Ramos (cell line): ENCODE results near the gene NAALADL2.
"Not testable (repeated sequence)": the region's sequence is repeated elsewhere in the genome, so short reads cannot be mapped to it uniquely, and the experiment has no call there.

Experiments
- in situ Hi-C: fragments of 300-500 bp; cut with MboI; formaldehyde crosslinking; loops from one replicate; pipeline ENCODE4 v1.14.3; 2022; ENCODE audit warnings: low sequenced_read_pairs; ENCODE audit not compliant: unreplicated experiment

NAALADL2 gene

DNA sequence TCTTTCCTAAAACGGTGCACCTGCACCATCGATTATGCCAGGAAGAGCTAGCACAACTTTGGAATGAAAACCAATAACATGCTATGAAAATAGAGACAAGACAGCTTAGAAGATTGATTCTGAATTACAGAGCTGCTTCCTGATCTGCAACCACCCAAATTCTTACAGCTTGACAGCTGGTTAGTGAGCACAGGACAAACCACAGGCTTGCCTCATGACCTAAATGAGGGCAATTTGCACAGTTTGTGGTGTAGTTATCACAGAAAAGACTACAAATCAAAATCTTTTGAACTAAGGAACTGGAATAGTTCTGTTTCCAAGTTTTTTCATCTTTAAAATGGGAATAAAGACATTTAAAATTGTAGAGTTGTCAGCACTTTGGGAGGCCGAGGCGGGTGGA lies 533.5 kb downstream of the NAALADL2 start:
- in situ Hi-C loops = no loop called here

DNA sequence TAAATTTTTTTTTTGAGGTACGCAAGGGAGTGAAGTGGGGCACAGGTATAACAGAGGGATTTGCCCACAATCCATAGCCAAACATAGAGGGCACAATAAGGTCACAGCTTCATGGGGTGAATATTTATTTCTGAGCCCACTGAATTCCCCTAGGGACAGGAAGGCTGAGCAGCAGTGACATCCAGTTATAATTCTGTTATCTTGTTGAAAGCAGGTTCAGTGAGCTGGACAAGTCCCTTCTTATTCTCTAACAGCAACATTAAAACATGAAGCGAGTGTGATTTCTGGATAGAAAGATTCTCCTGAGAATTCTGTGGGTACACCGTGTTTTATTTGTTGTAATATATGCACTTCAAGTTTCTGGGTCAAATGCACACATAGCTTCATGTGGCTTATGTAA lies 538.2 kb downstream of the NAALADL2 start:
- in situ Hi-C loops = no loop called here

DNA sequence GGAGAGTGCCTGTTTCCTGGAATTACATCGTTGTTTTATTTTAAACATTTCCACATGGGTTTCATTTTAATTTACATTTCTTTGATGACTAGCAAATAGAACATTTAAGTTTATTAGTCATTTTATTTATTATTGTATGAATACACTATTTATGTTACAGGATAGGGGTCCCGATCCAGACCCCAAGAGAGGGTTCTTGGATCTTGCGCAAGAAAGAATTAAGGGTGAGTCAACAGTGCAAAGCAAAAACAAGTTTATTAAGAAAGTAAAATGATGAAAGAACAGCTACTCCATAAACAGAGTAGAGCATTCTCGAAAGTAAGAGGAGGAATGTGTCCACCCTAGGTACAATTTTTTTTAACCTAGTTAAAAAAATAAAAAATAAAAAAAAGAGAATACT lies 539.5 kb downstream of the NAALADL2 start:
- in situ Hi-C loops = no loop called here

DNA sequence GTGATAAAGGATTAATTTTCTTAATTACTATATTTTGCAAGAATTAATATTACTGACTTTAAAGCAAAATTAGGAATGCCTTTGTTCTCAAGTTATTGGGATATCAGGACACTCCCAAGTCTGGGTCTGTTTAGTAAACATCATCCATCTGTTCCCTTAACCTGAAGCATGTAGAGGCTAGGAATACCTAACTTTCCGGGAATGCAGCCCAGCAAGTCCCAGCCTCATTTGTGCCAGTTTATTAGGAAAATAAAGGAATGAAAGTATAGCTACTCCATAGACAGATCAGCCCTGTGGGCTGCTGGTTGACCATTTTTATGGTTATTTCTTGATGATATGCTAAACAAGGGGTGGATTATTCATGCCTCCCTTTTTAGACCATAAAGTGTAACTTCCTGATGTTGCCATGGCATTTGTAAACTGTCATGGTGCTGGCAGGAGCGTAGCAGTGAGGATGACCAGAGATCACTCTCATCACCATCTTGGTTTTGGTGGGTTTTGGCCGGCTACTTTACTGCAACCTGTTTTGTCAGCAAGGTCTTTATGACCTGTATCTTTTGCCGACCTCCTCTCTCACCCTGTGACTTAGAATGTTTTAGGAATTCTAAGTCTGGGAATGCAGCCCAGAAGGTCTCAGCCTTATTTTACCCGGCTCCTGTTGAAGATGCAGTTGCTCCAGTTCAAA lies 540.2 kb downstream of the NAALADL2 start:
- in situ Hi-C loops = no loop called here

DNA sequence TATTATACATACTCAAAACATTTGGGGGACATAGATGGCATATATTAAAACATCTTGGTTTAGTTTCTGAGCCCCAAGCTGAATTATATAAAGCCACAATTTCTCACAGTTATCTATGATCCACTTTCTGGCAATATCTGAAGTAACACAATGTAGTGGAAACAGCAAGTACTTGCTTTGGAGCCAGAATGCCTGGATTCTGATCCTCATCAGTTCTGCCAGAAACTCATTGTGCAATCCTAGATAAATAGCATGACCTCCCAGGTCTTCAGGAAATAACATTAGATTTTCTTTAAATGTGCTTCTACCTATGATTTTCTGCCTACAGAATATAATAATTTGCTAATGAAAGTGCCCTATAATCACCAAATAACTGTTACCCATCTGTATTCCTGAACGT lies 544.9 kb downstream of the NAALADL2 start:
- in situ Hi-C loops = no loop called here

DNA sequence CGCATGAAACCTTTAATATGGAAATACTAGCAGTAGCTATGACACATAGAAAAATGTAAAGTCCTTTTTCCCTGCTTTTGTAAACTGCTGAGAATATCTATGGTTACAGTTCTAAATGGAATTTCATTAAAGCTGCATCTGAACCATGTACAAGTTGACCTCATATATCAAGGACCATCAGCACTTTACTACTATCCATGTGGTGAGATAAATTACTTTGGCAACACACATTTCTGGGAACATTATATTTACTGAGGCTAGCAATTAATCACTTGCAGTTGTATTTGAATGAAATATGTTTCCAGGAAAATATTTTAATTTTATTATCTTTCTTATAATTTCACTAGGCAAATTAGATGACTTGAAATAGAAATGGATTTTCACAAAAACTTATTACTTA lies 545.5 kb downstream of the NAALADL2 start:
- in situ Hi-C loops = no loop called here

DNA sequence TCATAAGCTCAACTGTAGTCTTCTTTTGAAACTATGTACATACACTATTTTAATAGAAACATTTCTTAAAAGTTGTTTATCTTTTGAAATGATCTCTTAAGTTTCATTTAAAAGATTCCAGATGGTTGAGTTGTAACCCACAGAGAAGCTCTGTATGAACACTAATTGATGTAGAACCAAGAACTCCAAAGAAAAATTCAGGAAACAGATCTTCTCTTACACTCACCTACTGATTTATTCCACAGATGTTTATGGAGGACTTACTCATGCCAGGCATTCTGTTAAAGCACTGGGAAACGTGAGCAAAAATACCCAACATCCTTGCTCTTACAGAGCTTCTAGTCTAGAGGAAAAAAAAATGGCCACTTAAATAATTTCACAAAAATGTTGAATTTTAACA lies 551.1 kb downstream of the NAALADL2 start:
- in situ Hi-C loops = no loop called here

DNA sequence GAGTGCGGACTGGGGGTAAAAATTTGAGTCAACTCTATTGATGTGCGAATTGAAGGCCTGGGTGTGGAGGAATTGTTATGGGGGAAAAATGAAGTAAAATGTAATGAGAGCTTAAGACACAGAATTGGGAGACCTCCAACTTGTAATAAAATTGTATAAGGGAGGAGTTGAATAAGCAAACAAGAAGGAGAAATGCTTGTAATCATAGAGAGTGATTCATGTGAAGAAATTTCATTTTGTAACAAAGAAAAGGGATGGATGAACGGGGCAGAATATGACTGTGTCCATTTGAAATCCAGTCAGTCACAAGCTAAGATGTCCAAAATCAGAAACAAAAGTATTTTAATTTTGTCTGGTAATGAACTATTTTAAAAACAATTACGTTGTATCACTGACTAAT lies 552.3 kb downstream of the NAALADL2 start:
- in situ Hi-C loops = no loop called here

DNA sequence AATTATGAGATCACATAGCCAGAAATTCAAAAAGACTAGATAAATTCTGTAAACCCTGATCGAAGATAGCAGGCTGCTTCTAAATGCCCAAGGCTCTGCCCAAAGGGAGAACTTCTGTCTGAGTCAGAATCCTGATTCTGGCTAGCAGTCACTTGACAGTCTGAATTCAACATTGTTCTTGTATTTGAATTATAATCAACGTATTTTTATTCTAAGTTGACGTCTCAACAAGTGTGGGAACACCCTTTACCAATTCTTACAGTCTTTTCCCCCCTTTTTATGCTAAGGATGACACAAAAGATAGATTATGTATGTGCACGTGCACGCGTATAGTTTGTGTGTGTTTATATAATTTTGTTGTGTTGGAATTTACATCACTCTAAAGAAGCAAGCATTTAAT lies 552.8 kb downstream of the NAALADL2 start:
- in situ Hi-C loops = no loop called here

DNA sequence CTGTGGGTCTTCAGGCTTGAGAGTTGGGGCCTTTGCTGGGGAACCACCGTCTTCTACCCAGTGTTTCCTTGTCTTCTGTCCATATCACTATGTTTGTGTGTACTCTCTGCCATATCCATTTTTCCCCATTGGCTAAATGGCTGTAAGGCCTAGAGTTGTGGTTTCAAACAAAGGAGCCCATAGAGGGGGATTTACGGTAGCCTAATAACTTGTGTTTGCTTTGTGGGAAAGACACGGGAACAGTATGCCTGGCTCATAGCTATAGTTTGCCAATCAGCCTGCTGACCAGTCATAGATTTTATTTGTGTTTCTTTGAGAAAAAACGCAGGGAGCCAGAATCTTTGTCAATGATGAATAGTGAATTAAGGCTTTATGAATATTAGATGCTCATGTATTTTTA lies 554.8 kb downstream of the NAALADL2 start:
- in situ Hi-C loops = no loop called here

DNA sequence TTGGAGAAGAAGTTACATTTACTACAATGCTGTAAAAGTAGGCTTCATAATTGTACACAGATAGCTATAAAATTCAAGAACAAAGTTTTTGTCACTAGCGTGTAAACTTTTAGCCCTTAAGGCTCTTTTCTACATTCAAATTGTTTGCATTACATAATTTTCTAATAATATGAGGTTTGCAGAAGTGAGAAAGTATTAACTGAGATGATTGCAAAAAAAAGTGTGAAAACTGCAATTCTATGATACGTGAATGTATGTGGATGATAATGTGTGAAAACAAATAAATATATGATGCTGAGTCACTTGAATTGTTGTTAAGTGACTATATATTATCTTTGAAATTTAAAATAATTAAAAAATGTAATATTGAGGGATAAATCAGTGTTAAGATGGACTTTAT lies 557.5 kb downstream of the NAALADL2 start:
- in situ Hi-C loops = no loop called here

DNA sequence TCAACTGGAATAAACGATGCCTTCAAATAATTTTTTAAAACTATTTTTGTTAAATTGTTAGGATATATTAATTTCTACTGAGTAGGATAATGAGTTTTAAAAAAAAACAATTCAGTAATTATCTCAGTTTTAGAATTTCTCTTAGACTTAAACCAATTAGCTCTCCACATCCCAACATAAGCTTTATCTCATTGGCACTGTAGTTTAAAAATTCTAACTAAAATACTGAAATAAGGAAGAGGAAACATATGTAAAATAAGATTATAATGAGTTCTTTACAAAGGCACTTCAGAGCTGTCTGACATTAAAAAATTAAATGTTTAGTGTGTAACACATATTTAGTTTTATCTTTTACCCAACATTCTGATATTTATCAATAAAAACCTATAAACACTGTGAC lies 558.3 kb downstream of the NAALADL2 start:
- in situ Hi-C loops = no loop called here

DNA sequence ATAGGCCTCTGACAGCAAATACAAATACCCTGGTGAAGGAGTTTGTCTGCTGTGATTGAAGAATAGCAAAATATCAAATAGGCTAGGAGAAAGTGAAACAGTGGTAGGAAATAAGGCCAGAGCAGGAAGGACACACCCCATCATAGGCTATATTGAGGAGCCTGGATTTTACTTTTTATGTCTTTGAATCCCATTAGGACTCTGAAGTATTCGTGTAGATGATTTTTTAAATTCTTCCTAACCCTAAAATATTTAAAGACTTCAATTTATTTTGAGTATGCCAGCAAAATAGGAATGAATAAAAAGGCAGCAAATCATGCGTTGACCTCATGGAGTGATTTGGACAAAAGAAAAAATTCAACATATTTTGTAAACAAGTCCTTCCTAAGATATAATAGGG lies 562.8 kb downstream of the NAALADL2 start:
- in situ Hi-C loops = no loop called here

DNA sequence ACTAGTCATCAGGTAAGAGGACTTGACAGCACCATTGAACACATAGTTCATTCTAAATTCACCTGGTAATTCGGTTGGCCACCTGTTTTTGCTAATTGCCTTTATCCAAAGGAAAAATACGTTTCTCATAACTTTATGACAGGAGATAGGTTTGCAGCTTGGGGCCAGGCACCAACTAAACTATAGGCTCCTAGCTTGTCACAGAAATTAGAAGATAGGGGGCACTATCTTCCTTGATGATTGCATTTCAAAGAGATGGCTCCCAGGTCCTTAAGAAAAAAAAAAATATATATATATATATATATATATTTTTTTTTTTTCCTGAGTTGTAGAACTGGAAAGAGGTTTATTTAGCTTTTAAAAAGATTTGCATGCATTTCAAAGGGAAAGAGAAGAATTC lies 563.6 kb downstream of the NAALADL2 start:
- in situ Hi-C loops = no loop called here

DNA sequence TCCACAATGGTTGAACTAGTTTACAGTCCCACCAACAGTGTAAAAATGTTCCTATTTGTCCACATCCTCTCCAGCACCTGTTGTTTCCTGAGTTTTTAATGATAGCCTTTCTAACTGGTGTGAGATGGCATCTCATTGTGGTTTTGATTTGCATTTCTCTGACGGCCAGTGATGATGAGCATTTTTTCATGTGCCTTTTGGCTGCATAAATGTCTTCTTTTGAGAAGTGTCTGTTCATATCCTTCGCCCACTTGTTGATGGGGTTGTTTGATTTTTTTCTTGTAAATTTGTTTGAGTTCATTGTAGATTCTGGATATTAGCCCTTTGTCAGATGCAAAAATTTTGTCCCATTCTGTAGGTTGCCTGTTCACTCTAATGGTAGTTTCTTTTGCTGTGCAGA lies 564.7 kb downstream of the NAALADL2 start:
- in situ Hi-C loops = not testable (repeated sequence)

DNA sequence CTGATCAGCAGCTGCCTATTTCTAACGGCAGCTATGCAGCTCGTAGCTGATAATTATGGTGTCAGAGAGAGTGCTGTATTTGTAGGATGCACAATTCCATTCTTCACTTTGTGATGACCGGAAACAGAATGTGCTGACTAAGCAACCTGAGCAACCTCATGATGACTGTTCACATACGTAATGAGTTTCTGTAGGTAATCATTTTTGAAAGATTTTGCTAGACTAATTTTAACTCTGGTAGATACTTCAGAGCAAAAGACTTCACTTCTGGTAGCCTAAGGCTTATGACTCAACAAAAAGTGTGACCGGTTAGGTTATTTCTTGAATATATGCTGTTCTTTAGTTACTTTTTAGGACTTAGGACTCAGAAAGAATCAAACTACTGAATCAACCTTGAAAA lies 567.7 kb downstream of the NAALADL2 start:
- in situ Hi-C loops = no loop called here

DNA sequence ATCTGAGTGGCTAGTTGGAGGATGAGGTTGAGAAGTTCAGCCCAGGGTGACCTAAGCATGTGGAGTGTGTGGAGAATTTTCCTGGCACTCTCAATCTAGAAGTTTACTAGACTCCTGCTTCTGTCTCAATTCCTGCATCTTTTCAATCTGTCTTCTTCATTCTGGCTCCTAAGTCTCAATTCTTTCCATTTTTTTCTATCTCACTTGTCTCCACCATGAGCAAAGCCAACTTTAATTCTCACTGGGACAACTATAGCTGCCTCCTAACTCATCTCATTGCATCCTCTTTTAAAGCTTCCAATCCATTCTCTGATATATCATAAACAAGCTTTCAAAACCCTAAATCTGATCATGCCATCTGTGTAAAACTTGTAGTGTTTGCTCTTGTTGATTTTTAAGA lies 569.3 kb downstream of the NAALADL2 start:
- in situ Hi-C loops = no loop called here

DNA sequence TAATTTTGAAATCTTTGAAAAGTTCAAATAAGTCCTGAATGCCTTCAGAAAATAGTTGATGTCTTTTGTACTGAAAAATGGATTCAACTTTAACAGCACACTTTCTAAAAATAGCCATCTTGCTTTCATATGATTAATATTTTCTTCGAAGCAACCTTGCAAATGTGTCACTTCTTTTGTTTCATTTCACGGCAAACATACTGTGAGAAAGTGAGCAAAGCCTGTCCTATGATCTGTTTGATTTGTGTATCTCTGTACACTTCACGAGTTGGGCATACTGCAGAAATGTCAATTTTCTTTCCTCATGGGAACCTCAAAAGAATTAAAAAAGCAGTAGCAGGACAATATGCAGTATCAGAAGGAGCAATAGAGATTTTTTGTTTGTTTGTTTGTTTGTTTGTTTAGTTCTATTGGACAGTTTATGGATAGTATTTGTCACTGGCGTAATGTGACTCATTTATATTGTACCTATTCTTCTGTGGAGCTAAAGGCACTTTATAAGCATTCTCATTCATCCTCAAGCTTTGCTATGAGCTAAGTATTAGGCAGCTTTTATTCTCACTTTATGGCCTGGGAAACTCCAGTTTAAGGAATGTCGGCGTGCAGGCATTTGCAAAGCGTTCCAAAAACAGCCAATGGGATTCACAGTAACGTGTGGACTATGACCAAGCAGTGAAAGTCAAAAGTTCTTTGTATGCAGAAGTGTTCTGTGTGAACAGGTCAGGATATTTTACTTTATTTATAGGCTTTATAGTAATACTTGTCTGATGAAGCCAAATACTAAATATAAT lies 572.0 kb downstream of the NAALADL2 start:
- in situ Hi-C loops = no loop called here

DNA sequence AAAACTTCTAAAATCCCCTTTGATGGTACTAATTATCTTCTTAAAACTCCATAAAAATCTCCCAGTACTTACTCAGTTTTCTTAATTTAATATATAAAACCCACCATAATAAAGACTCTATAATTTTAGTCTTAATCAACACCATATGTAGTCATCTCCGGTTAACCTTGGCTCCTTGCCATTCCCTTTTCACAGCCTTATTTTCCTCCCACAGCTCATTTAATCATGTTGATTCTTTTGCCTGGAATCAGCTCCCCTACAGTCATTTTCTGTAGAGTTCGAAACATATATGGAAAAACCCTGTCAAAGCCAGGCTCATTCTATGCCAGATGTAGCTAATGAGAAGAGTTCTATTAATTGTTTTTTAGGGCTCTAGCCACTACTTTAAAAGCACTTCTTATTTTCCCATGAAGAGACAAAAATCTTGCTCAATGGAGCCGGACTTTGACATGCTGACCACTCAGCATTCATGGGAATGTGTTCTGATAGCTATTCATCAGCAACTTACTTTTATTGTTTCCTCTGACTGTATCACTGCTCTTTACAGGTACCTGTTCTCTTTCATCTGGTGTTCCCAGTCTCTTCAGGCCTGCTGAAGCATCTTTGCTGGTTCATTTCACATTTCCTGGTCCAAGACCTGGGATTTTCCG lies 573.4 kb downstream of the NAALADL2 start:
- in situ Hi-C loops = no loop called here

DNA sequence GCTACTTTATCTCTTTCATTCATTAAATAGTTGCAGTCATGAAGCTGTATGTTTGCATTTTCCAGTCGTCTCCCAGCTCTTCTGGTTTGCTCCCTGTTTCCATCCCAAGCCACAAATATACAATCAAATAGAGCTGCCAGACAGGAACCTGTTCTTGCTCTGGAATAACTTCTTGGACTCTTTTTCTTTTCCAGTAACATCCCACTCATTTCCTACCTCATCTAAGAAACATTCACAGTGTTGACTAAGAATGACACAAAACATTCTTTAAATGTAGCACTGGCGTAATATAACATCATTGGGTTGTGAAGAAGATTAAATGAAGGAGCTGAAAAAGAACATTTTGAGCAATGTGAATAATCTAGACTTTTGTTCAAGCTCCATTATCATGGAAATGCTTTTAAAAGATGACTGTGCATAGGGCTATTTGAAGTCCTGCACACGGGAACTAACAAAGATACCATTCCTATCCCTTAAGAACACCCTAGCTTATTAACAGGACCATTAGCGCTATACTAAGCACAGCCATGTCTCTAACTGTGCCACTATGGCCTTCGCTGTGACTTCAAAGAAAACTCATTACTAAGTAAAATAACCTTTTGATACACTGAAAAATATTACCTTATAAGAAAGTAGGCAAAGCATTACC lies 574.0 kb downstream of the NAALADL2 start:
- in situ Hi-C loops = no loop called here

DNA sequence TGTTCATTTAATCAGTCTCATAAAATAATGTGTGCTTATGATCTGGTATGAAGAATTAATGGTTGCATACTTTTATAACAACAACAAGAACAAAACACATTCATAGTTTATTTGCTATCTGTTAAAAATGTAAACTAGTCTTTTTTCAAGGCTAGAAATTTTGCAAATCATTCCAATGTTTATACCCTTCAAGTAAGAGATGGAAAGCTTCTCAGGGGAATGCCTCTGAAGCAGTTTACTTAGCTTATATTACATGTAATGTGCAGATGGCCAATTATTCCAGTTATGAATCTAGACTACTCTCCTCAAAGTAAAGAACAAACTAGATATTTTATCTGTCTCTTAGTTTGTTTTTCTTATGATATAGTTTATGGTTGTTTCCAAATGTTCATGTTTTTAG lies 575.4 kb downstream of the NAALADL2 start:
- in situ Hi-C loops = no loop called here
